ENCODE results near the gene TOMM34.

Gene TOMM34

GRCh38 chr20:44930517-44931168, 29.6 kb downstream of the TOMM34 start:
- Histone ChIP-seq H3K36me3 (ENCODE audit: control insufficient read depth, insufficient read depth, low read length) (peaks cover 12% of the 10 kb centered on the region), H3K27me3 (replicated peaks; ENCODE audit: control insufficient read depth, insufficient read depth, low read length) (no peaks in the 10 kb centered on the region), H3K4me3 (replicated peaks; ENCODE audit: low read depth, low read length) (no peak overlapping the region)
- TF ChIP-seq, protein P1, sequence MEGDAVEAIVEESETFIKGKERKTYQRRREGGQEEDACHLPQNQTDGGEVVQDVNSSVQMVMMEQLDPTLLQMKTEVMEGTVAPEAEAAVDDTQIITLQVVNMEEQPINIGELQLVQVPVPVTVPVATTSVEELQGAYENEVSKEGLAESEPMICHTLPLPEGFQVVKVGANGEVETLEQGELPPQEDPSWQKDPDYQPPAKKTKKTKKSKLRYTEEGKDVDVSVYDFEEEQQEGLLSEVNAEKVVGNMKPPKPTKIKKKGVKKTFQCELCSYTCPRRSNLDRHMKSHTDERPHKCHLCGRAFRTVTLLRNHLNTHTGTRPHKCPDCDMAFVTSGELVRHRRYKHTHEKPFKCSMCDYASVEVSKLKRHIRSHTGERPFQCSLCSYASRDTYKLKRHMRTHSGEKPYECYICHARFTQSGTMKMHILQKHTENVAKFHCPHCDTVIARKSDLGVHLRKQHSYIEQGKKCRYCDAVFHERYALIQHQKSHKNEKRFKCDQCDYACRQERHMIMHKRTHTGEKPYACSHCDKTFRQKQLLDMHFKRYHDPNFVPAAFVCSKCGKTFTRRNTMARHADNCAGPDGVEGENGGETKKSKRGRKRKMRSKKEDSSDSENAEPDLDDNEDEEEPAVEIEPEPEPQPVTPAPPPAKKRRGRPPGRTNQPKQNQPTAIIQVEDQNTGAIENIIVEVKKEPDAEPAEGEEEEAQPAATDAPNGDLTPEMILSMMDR (IDR thresholded peaks at IDR 0.05; ENCODE audit: insufficient read depth, low read length, poor library complexity, severe bottlenecking): no peak
- DNase-seq (ENCODE audit: extremely low read depth, insufficient read length): no peak

- H3K36me3 ChIP-seq (ENCODE audit: control insufficient read depth, insufficient read depth, low read length): peaks cover 13% of the 10 kb centered on the region
- no peak overlapping the region for H3K4me3 ChIP-seq (replicated peaks; ENCODE audit: low read depth, low read length)
- H3K27me3 ChIP-seq (replicated peaks; ENCODE audit: control insufficient read depth, insufficient read depth, low read length): no peaks in the 10 kb centered on the region
- no peak for DNase-seq (ENCODE audit: extremely low read depth, insufficient read length)
- TF ChIP-seq, protein P1 (IDR thresholded peaks at IDR 0.05; ENCODE audit: insufficient read depth, low read length, poor library complexity, severe bottlenecking): no peak
These were observed 31.6 kb downstream of the TOMM34 start for GRCh38 chr20:44928595-44928994.

GRCh38 chr20:44924541-44924940, 35.7 kb downstream of the TOMM34 start:
- TF ChIP-seq, protein P1 (IDR thresholded peaks at IDR 0.05; ENCODE audit: insufficient read depth, low read length, poor library complexity, severe bottlenecking): no peak
- no peak overlapping the region for H3K4me3 ChIP-seq (replicated peaks; ENCODE audit: low read depth, low read length)
- no peak for DNase-seq (ENCODE audit: extremely low read depth, insufficient read length)
- H3K36me3 ChIP-seq (ENCODE audit: control insufficient read depth, insufficient read depth, low read length): peaks cover 1% of the 10 kb centered on the region
- no peaks in the 10 kb centered on the region for H3K27me3 ChIP-seq (replicated peaks; ENCODE audit: control insufficient read depth, insufficient read depth, low read length)

DNA sequence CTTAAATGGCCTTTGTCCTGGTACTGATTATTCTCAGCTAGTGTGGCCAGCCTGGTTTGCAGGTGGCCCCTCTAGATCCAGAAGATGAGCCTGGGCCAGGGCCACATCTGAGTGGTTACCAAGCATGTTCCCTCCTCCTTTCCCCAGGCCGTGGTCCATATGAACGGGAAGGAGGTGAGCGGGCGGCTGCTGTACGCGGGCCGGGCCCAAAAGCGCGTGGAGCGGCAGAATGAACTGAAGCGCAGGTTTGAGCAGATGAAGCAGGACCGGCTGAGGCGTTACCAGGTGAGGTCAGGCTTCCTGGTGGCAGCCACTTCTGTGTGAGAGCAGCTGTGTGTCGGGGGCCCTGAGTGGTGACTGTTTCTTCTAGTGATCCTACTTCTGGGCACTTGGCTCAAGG, 38.8 kb downstream of the TOMM34 start:
- TF ChIP-seq, protein P1 (IDR thresholded peaks at IDR 0.05; ENCODE audit: insufficient read depth, low read length, poor library complexity, severe bottlenecking): no peak
- no peak for DNase-seq (ENCODE audit: extremely low read depth, insufficient read length)
- H3K36me3 ChIP-seq (ENCODE audit: control insufficient read depth, insufficient read depth, low read length): peaks cover 5% of the 10 kb centered on the region
- no peaks in the 10 kb centered on the region for H3K27me3 ChIP-seq (replicated peaks; ENCODE audit: control insufficient read depth, insufficient read depth, low read length)
- no peak overlapping the region for H3K4me3 ChIP-seq (replicated peaks; ENCODE audit: low read depth, low read length)

DNA sequence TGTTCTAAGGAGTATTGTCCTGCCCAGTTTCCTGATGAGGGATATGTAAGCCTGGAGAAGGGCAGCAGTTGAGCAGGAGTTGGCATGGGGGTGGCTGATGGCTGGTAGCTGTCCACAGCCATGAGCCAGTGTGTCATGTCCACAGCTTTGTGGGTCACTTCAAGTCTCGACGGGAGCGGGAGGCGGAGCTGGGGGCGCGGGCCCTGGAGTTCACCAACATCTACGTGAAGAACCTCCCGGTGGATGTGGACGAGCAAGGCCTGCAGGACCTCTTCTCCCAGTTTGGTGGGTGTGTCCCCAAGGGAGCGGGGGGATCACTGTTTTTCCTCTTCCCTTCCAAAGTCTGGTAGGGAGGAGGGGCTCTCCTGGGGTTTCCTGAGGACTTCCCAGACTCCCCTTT, 41.4 kb downstream of the TOMM34 start:
- no peak overlapping the region for H3K4me3 ChIP-seq (replicated peaks; ENCODE audit: low read depth, low read length)
- no peak for DNase-seq (ENCODE audit: extremely low read depth, insufficient read length)
- no peaks in the 10 kb centered on the region for H3K27me3 ChIP-seq (replicated peaks; ENCODE audit: control insufficient read depth, insufficient read depth, low read length)
- peaks cover 4% of the 10 kb centered on the region for H3K36me3 ChIP-seq (ENCODE audit: control insufficient read depth, insufficient read depth, low read length)
- TF ChIP-seq, protein P1 (IDR thresholded peaks at IDR 0.05; ENCODE audit: insufficient read depth, low read length, poor library complexity, severe bottlenecking): no peak

DNA sequence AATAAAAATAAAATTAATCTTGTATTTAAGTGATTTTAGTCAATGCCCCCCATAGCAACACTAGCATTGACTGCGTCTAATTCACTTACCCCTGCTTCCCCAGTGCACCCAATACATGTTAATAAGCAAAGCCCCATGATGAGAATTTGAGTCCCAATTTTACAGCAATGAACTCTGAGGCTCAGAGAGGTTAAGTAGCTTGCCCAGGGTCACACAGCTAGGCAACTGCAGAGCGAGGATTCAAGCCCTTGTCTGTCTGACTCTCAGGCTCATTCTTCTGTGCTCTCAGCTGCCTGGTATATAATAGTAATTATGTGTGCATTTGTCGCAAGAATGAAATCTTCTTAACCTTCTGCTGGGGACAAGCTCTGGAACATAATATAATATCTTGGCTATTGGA, 41.9 kb downstream of the TOMM34 start:
- peaks cover 4% of the 10 kb centered on the region for H3K36me3 ChIP-seq (ENCODE audit: control insufficient read depth, insufficient read depth, low read length)
- H3K27me3 ChIP-seq (replicated peaks; ENCODE audit: control insufficient read depth, insufficient read depth, low read length): no peaks in the 10 kb centered on the region
- no peak for DNase-seq (ENCODE audit: extremely low read depth, insufficient read length)
- TF ChIP-seq, protein P1 (IDR thresholded peaks at IDR 0.05; ENCODE audit: insufficient read depth, low read length, poor library complexity, severe bottlenecking): no peak
- H3K4me3 ChIP-seq (replicated peaks; ENCODE audit: low read depth, low read length): no peak overlapping the region

Measured in GM06990 (cell line).